GM19238 (cell line): ENCODE data around the gene TMEM143.
"Not testable (repeated sequence)": the region's sequence is repeated elsewhere in the genome, so short reads cannot be mapped to it uniquely, and the experiment has no call there.

Experiments
- DNase-seq: peaks from one replicate; pipeline ENCODE4 v3.0.0; 2011; ENCODE audit warnings: low spot score; ENCODE audit not compliant: insufficient read length

TMEM143 gene

GRCh38 chr19:48391100-48392005 is 27.6 kb upstream of the TMEM143 start, which contains the start of gene KDELR1:
Gene KDELR1 (minus strand): TSS chr19:48391551. CDS start chr19:48391358, 193 bp downstream.
- peak; percentile 81 for DNase-seq

- peak; percentile 66 for DNase-seq
These were observed 26.7 kb upstream of the TMEM143 start for GRCh38 chr19:48390188-48391099.

GRCh38 chr19:48386981-48387380 is 23.2 kb upstream of the TMEM143 start:
- DNase-seq, result no peak

DNA sequence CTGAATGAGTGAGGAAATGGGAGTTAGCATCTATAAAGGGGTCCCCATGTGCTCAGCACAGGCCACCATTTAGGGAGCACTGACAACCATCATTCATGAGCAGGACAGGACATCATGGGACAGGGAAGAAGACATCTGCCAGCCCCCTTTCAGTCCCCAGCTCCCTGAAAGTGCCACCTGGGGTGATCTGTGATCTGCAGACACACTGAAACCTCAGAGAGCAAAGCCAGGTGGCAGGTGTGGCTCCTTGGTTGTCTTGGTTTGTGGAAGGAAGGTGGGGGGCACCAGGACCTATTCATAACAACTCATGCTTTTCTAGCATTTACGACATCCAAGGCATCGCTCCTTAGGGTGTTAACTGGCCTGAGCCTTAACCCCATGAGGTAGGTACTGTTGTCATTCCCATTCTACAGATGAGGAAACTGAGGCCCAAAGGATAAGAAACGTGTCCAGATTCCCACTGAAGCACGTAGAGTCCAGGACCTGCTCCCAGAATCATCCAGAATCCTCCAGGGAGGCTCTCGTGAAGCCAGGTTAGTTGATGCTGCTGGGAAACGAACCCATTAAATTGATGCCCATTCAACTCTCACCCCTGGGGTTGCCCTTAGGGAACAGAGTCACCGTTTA is 21.8 kb upstream of the TMEM143 start:
- DNase-seq, result no peak

- DNase-seq, result no peak
These were observed 18.5 kb upstream of the TMEM143 start for GRCh38 chr19:48382286-48382685.

DNA sequence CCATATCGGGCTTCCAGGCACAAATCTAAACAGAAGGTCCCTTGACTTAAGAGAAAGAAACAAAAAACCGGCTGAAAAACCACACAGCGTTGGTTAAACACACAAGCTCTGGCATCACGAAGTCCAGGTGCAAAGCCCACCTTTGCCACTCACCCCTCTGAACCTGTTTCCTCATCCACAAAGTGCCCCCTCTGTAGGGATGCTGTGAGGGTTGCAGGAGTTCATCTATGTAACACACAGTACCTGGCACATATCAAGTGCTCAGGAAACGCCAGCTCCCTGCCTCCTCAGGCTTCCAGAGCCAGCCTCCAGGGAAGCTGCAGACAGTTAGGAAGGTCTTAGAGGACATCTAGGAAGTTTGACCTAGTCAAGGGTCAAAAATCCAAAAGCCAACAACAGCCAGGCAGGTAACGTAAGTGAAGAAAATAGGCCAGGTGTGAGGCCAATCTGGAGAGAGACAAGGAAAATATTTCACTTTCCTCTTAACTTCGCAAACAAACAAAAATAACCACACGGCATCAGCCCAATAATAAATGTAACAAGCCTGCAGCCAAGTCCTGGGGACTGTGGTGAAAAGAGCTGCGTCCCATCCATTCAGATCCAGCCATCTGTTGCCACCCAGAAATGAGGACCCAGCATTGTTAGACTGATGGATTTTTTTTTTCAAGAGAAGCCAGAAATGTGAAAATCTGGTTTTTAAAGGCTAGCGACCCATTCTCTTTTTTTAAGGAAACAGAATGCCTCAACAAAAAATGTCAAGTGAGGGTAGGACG is 17.6 kb upstream of the TMEM143 start:
- no peak for DNase-seq

- no peak for DNase-seq
These were observed 15.3 kb upstream of the TMEM143 start for GRCh38 chr19:48379058-48379457.

GRCh38 chr19:48378194-48378570 is 14.4 kb upstream of the TMEM143 start:
- DNase-seq, result no peak

- no peak for DNase-seq
These were observed 9.8 kb upstream of the TMEM143 start for GRCh38 chr19:48373567-48373966.

GRCh38 chr19:48372904-48373303 is 9.2 kb upstream of the TMEM143 start:
- DNase-seq, result no peak

DNA sequence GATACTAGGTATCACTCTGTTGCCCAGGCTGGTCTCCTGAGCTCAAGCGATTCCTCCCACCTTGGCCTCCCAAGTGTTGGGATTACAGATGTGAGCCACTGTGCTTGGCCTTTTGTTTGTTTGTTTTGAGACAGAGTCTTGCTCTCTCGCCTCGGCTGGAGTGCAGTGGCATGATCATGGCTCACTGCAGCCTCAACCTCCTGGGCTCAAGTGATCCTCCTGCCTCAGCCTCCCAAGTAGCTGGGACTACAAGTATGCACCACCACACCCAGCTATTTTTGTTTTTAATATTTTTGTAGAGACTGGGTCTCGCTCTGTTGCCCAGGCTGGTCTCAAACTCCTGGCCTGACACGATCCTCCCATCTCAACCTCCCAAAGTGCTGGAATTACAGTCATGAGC is 8.0 kb upstream of the TMEM143 start:
- not testable (repeated sequence) for DNase-seq

DNA sequence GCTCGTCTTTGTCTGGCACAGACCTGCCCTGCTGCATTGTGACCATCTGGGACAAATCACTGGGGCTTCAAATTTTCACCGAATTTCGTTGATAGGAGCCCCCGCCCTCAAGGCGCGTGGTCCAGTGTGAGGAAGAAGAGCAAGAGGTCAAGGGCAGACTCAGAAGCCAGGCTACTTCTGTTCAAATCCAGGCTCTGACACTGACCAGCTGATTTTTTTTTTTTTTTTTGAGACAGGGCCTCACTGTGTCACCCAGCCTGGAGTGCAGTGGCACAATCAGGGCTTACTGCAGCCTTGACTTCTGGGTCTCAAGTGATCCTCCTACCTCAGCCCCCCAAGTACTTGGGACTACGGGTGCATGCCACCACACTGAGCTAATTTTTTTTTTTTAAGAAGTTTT is 7.6 kb upstream of the TMEM143 start:
- no peak for DNase-seq

DNA sequence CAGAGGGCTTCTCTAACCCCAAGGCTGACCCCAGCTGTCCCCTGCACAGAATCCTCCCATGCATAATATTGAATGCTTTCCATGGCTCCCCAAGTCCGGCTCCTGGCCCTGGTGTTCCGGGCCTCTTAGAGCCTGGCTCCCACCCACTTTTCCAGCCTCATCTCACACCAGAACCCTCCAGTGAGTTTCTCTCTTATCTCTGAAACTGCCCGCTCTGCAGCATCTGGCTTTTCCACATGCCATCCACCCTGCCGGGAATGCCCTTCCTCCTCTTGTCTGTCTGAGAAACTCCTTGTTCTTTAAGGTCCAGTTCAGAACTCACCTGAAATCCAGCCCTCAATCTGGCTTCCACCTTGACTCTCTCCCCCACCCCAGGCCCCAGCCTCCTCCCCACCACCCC is 7.2 kb upstream of the TMEM143 start:
- no peak for DNase-seq

GRCh38 chr19:48368936-48369335 is 5.2 kb upstream of the TMEM143 start:
- no peak for DNase-seq

DNA sequence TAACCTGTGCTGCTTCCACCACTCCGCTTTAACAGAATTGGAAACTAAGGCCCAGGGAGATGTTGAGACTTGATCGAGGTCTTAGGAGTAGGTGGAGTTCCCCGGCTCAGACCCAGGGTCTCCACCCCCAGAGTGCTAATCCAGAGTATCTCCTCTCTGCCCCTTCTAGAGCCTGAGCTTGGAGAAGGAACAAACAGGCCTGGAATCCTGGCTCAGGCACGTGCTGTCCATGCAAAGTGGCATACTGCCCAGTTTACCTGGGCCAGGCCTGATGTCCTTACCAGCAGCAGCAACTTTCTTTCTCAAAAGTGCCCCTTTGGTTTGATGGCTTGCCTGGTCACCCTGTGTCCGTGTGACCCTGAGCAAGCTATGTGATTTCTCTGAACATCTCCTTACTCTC is 4.1 kb upstream of the TMEM143 start:
- no peak for DNase-seq

- DNase-seq, result no peak
These were observed 1.9 kb upstream of the TMEM143 start for GRCh38 chr19:48365602-48366001.

DNA sequence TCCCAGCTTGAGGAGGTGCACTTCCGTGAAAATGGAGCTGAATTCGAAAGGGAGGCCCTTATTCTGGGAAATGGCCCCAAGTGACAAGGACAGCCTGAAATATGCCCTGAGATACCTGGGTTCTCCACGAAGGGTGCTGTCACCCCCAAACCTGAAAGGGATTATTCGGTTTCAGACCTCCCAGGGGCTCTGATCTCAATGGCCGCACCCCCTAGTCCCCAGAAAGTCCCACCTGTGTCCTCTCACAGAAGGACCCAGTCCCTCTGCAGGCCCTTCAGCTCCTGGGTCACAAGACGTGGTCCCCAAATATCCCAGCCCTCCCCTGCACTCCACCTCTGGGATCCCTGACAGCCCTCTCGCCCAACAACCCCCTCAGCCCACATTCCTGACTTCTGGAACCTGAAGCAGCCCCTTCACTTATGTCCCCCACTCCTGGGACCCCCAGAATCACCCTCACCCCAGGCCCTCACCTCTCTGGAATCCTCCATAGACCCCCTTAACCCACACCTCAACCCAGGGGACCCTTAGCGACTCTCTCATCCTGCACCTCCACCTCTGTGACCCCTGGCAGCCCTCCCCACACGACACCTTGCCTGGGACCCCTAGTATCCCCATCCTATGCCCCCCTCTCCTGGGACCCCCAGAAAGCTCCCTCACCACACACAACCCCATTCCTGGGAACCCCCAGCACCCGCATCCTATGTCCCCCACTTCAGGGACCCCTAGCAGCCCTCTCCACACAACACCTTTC is 1.0 kb upstream of the TMEM143 start:
- DNase-seq, result no peak

DNA sequence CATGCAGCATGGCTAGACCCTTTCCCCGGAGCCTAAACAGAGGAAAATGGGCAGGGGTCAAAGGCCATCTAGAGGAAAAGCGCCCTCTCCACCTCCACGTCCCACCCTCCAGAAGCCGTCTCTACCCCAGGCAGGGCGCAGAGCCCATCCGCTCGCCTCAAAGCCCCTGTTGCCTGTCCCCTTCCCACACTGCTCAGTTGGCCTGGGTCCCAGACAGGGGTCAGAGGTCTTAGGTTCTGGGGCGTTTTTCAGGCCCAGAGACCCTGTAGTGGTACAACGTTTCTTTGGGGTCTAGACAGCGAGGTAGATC is 285 bp downstream of the TMEM143 start:
- no peak for DNase-seq

DNA sequence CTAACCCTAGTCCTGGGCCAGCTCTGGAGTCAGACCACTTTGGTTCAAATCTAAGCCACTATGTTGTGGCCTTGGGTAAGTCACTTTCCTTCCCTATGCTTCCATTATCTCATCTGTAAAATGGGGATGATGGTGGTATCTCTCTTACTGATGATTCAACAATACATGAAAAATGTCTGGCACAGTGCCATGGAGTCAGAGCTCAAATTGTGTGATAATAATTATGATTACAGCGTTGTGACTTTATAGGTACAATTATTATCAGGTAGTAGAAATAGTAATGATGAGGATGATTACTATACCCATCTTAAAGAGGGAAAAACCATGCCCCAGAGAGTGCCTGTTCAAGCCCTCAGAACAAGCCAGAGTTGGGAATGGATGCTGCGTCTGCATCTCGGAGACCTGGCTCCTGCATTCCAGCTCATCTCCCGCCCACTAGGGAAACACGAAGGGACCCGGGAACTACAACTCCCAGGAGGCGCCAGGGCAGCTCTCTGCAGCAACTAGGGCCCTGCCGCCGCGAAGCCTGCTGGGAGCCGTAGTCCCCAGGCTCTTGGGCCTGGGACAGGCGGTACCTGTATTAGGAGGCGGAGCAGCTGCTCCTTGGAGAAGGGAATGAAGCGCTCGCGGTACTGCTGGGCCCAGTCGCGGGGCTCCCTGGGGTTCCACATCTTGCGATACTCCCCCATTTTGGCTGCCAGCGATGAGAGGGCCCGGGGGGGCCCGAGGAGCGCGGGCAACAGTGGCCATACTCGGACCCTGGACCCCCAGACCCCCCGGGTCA is 832 bp downstream of the TMEM143 start:
- DNase-seq, result peak; percentile 87

GRCh38 chr19:48361912-48362311 is 1.8 kb downstream of the TMEM143 start:
- DNase-seq, result no peak
